Stimulated activated CD8-positive, alpha-beta memory T cell treated with anti-CD3 and anti-CD28 coated beads, Interleukin-4, amount 100 ng/mL, for 48 hours (primary cell): ENCODE results near the gene OR52B2.

Experiments
- DNase-seq: peaks from one replicate; pipeline ENCODE4 v3.0.0-alpha.2; 2020

The OR52B2 gene

GRCh38 chr11:6170226-6170625 is at the start of gene OR52B2:
TSS of gene OR52B2 (minus strand) at chr11:6170326. CDS start at chr11:6170326, 0 bp downstream.
- no peak for DNase-seq

GRCh38 chr11:6219359-6219758 is 49.2 kb upstream of the OR52B2 start:
- DNase-seq = no peak

- no peak for DNase-seq
Observed at GRCh38 chr11:6217722-6218121, 47.6 kb upstream of the OR52B2 start.

- no peak for DNase-seq
Observed at GRCh38 chr11:6216501-6216900, 46.4 kb upstream of the OR52B2 start.

- no peak for DNase-seq
Observed at GRCh38 chr11:6214530-6214929, 44.4 kb upstream of the OR52B2 start.

- no peak for DNase-seq
Observed at GRCh38 chr11:6210274-6210955, 40.3 kb upstream of the OR52B2 start.

GRCh38 chr11:6209801-6210200 is 39.7 kb upstream of the OR52B2 start:
- DNase-seq = no peak

GRCh38 chr11:6206456-6207180 is 36.5 kb upstream of the OR52B2 start:
- no peak for DNase-seq

GRCh38 chr11:6205366-6205765 is 35.2 kb upstream of the OR52B2 start, which contains the start of gene C11orf42:
TSS of gene C11orf42 (plus strand) at chr11:6205557. CDS start at chr11:6205616, 59 bp downstream.
- DNase-seq = no peak

- DNase-seq = no peak
Observed at GRCh38 chr11:6204706-6205105, 34.6 kb upstream of the OR52B2 start.

- no peak for DNase-seq
Observed at GRCh38 chr11:6203327-6203726, 33.2 kb upstream of the OR52B2 start.

GRCh38 chr11:6202041-6202440 is 31.9 kb upstream of the OR52B2 start:
- no peak for DNase-seq

- DNase-seq = no peak
Observed at GRCh38 chr11:6201481-6201880, 31.4 kb upstream of the OR52B2 start.

- DNase-seq = no peak
Observed at GRCh38 chr11:6200975-6201374, 30.8 kb upstream of the OR52B2 start.

GRCh38 chr11:6199174-6199810 is 29.2 kb upstream of the OR52B2 start, which contains the start of gene OR52W1:
TSS of gene OR52W1 (plus strand) at chr11:6199224. CDS start at chr11:6199224, 0 bp downstream.
- no peak for DNase-seq

GRCh38 chr11:6197466-6198200 is 27.5 kb upstream of the OR52B2 start:
- no peak for DNase-seq

GRCh38 chr11:6196396-6196795 is 26.3 kb upstream of the OR52B2 start:
- no peak for DNase-seq

- no peak for DNase-seq
Observed at GRCh38 chr11:6194065-6194581, 24.0 kb upstream of the OR52B2 start.

GRCh38 chr11:6191742-6192141 is 21.6 kb upstream of the OR52B2 start:
- no peak for DNase-seq

GRCh38 chr11:6175440-6175839 is 5.3 kb upstream of the OR52B2 start:
- no peak for DNase-seq

GRCh38 chr11:6156628-6157359 is 13.3 kb downstream of the OR52B2 start:
- no peak for DNase-seq

GRCh38 chr11:6152126-6152525 is 18.0 kb downstream of the OR52B2 start:
- no peak for DNase-seq
